K562 (cell line): ENCODE measurements around the gene SMARCC1. TPM values are rescaled to one million over a fixed set of nuclear protein-coding genes. Genes with fewer than 3 reads are reported as not detected.

Experiments used
- ARHGAP35 ChIP-seq: fragments of 450-650 bp; IDR thresholded peaks from 2 replicates; pipeline ENCODE4 v1.6.1; 2018; ENCODE audit not compliant: partially characterized antibody
- ATF7 ChIP-seq: fragments of 450-650 bp; IDR thresholded peaks from 2 replicates; pipeline ENCODE4 v1.7.1; 2014; ENCODE audit warnings: mild to moderate bottlenecking, moderate library complexity
- CBX5 ChIP-seq: IDR thresholded peaks from 2 replicates; pipeline ENCODE4 v1.6.1; 2014; ENCODE audit warnings: low read depth, borderline replicate concordance
- FOXK2 ChIP-seq, 2 experiments: fragments of 450-650 bp; IDR thresholded peaks in 1 of 2; conservative IDR thresholded peaks in 1 of 2; 2 replicates each; pipeline ENCODE4 v1.6.1; 2016; ENCODE audit warnings: low read depth in 2 of 2, mild to moderate bottlenecking in 1 of 2
- POLR2AphosphoS2 ChIP-seq: IDR thresholded peaks from 2 replicates; pipeline ENCODE4 v1.6.1; 2012; ENCODE audit warnings: low read length, improper control_type of control experiment
- RBM34 ChIP-seq: fragments of 200-400 bp; formaldehyde crosslinking; IDR thresholded peaks from 2 replicates; pipeline ENCODE4 v1.6.1; 2018; ENCODE audit warnings: low read length, borderline replicate concordance; ENCODE audit not compliant: insufficient read depth
- RHOXF2B ChIP-seq: fragments of 250-450 bp; sonication (Bioruptor Pico); conservative IDR thresholded peaks from 2 replicates; pipeline ENCODE4 v1.5.1; 2021
- SRSF9 ChIP-seq: fragments of 200-400 bp; formaldehyde crosslinking; IDR thresholded peaks from 2 replicates; pipeline ENCODE4 v1.6.1; 2017; ENCODE audit warnings: low read depth, low read length, borderline replicate concordance
- YY1 ChIP-seq, 3 experiments: IDR thresholded peaks; 2 replicates each; pipeline ENCODE4 v1.6.1; 2011; ENCODE audit warnings: low read length in 2 of 3, mild to moderate bottlenecking in 2 of 3, moderate library complexity in 2 of 3, borderline replicate concordance in 1 of 3, control low read depth in 1 of 3, low read depth in 1 of 3; ENCODE audit not compliant: insufficient read depth in 3 of 3, insufficient replicate concordance in 2 of 3, control insufficient read depth in 1 of 3, insufficient read length in 1 of 3; ENCODE audit errors: extremely low read depth in 1 of 3
- ZNF76 ChIP-seq: fragments of 250-450 bp; sonication (Bioruptor Pico); IDR thresholded peaks from 2 replicates; pipeline ENCODE4 v1.4.0; 2020; ENCODE audit warnings: mild to moderate bottlenecking, moderate library complexity, borderline replicate concordance
- polyA plus RNA-seq, 8 experiments: library from polyadenylated mRNA; depleted of rRNA in 4 of 8; stranded (reverse) in 5 of 8; unstranded in 3 of 8; fragments of >200 nt; fragmentation: Nextera tagmentation in 2 of 8; fragmentation: Illumina TruSeq in 1 of 8; extraction: Ambion mirVana in 2 of 8; extraction: Trizol in 1 of 8; gene quantifications; 2 replicates each; pipeline versions ENCODE4 v1.2.1 to v1.2.3, GENCODE V29; 2011 to 2014; ENCODE audit warnings: inconsistent platforms in 1 of 8, missing spikeins in 1 of 8
- total RNA-seq, 7 experiments: library from RNA; depleted of rRNA in 6 of 7; stranded (reverse); fragments of >200 nt in 6 of 7; fragmentation: Illumina TruSeq in 2 of 7; extraction: Trizol in 2 of 7; gene quantifications; 2 replicates each; pipeline versions ENCODE4 v1.2.1 to v1.2.3, GENCODE V29; 2011 to 2021; ENCODE audit warnings: low replicate concordance in 1 of 7
- TF ChIP-seq, protein P1 (sequence below): sonication (generic); formaldehyde crosslinking; IDR thresholded peaks from 2 replicates; pipeline ENCODE4 v1.8.0; 2022; ENCODE audit warnings: mild to moderate bottlenecking, low read depth, missing genetic modification reagents
- TF ChIP-seq, protein P2 (sequence below), 2 experiments: fragments of 450-650 bp; IDR thresholded peaks; 2 replicates each; pipeline ENCODE4 v1.6.1; 2016; ENCODE audit warnings: mild to moderate bottlenecking in 2 of 2, borderline replicate concordance in 1 of 2, low read depth in 1 of 2, moderate library complexity in 1 of 2

Gene SMARCC1
- total and polyA plus RNA-seq, 9 of the 15 experiments (the other 6 are each of a cell fraction or from before 2014, with no cell fraction given): 20.7 to 199 (median 66.0) TPM

DNA sequence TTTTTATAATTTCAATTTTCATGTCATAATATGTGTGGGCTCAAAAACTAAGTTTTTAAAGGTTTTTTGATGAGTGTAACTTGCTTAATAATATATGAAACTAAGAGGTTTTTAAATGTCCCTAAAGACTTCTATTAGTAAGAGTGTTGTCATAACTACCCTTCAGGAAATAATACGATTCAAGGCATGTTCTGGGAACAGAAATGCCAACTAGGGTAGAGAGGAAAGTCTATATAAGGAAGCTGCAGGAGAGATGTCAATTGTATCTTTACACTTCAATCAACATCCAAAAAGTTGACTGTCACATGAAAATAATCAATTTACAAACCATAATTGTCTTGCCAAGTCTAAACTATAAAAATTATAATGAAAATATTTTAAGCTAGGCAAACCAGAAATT lies 76.3 kb downstream of the SMARCC1 start (continued):
- TF ChIP-seq, protein P1, sequence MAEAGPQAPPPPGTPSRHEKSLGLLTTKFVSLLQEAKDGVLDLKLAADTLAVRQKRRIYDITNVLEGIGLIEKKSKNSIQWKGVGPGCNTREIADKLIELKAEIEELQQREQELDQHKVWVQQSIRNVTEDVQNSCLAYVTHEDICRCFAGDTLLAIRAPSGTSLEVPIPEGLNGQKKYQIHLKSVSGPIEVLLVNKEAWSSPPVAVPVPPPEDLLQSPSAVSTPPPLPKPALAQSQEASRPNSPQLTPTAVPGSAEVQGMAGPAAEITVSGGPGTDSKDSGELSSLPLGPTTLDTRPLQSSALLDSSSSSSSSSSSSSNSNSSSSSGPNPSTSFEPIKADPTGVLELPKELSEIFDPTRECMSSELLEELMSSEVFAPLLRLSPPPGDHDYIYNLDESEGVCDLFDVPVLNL (CRISPR knock-in tag): no peak
- TF ChIP-seq CBX5 (no peak), ATF7 (no peak), ARHGAP35 (no peak), SRSF9 (no peak), POLR2AphosphoS2 (no peak), RHOXF2B (CRISPR knock-in tag) (no peak), YY1 (IDR thresholded peaks at IDR 0.05; ENCODE audit: borderline replicate concordance in 1 of 3, control insufficient read depth in 1 of 3, extremely low read depth in 1 of 3, insufficient read depth in 3 of 3, insufficient read length in 1 of 3, insufficient replicate concordance in 2 of 3, low read depth in 1 of 3, low read length in 2 of 3) (no peak), RBM34 (no peak), ZNF76 (no peak), FOXK2 (conservative IDR thresholded peaks at IDR 0.05 in 1 of 2, IDR thresholded peaks at IDR 0.05 in 1 of 2; ENCODE audit: low read depth in 2 of 2) (no peak)
- TF ChIP-seq, protein P2, sequence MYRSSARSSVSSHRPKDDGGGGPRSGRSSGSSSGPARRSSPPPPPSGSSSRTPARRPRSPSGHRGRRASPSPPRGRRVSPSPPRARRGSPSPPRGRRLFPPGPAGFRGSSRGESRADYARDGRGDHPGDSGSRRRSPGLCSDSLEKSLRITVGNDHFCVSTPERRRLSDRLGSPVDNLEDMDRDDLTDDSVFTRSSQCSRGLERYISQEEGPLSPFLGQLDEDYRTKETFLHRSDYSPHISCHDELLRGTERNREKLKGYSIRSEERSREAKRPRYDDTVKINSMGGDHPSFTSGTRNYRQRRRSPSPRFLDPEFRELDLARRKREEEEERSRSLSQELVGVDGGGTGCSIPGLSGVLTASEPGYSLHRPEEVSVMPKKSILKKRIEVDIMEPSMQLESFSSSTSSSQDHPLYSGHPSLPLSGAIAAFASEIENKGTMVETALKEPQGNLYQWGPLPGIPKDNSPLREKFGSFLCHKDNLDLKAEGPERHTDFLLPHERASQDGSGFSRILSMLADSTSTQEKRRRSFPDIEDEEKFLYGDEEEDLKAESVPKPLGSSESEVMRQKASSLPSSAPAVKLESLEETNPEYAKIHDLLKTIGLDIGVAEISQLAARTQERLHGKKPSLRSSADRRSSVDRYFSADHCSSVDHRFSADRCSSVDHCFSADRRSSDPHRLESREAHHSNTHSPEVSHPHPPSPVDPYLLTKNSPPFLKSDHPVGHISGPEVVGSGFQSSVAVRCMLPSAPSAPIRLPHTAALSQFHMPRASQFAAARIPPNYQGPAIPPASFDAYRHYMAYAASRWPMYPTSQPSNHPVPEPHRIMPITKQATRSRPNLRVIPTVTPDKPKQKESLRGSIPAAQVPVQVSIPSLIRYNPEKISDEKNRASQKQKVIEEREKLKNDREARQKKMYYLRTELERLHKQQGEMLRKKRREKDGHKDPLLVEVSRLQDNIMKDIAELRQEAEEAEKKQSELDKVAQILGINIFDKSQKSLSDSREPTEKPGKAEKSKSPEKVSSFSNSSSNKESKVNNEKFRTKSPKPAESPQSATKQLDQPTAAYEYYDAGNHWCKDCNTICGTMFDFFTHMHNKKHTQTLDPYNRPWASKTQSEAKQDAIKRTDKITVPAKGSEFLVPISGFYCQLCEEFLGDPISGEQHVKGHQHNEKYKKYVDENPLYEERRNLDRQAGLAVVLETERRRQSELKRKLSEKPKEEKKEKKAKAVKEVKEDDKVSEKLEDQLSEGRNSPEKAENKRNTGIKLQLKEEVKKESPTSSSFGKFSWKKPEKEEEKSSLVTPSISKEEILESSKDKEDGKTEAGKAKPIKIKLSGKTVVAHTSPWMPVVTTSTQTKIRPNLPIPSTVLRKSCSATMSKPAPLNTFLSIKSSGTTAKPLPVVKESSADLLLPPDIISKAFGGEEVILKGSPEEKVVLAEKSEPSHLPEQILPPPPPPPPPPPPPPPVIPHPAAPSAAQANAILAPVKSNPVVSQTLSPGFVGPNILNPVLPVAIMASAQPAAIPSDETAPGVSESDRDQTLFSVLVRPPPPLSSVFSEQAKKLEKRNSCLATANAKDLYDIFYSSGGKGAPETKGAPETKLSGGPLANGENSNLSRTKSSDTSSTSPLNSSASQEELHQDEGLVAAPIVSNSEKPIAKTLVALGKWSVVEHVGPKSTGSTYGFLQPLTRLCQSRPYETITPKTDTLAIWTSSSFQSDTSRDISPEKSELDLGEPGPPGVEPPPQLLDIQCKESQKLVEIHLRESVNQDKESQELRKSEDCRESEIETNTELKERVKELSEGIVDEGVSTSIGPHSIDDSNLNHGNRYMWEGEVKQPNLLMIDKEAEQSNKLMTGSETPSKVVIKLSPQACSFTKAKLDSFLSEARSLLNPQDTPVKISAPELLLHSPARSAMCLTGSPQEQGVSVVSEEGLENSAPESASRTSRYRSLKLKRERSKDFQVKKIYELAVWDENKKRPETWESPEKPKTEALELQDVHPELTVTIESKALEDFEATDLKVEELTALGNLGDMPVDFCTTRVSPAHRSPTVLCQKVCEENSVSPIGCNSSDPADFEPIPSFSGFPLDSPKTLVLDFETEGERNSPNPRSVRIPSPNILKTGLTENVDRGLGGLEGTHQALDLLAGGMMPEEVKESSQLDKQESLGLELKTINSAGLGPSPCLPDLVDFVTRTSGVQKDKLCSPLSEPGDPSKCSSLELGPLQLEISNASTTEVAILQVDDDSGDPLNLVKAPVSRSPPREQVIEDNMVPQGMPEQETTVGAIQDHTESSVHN (IDR thresholded peaks at IDR 0.05; ENCODE audit: borderline replicate concordance in 1 of 2, low read depth in 1 of 2): no peak
